Stimulated activated CD4-positive, alpha-beta T cell treated with anti-CD3 and anti-CD28 coated beads, Interleukin-2, amount 100 ng/mL, for 24 hours (primary cell): ENCODE data around the gene CYP2B6.
"Not testable (repeated sequence)": the region's sequence is repeated elsewhere in the genome, so short reads cannot be mapped to it uniquely, and the experiment has no call there.

Source experiments
- DNase-seq, 2 donors: peaks; one replicate each; pipeline ENCODE4 v3.0.0-alpha.2; 2020

CYP2B6 gene

GRCh38 chr19:40981591-40981990 lies 9.5 kb upstream of the CYP2B6 start:
- no peak for DNase-seq

GRCh38 chr19:40982594-40983101 lies 8.4 kb upstream of the CYP2B6 start:
- DNase-seq, result no peak

- DNase-seq, result no peak
Observed at GRCh38 chr19:40989453-40989852, 1.6 kb upstream of the CYP2B6 start.

GRCh38 chr19:40995355-40995754 lies 4.3 kb downstream of the CYP2B6 start:
- DNase-seq, result no peak

GRCh38 chr19:40999018-40999417 lies 7.9 kb downstream of the CYP2B6 start:
- DNase-seq, result not testable (repeated sequence)

GRCh38 chr19:41000310-41000737 lies 9.2 kb downstream of the CYP2B6 start:
- no peak for DNase-seq

- no peak for DNase-seq
Observed at GRCh38 chr19:41001243-41001971, 10.3 kb downstream of the CYP2B6 start.

GRCh38 chr19:41003656-41004055 lies 12.6 kb downstream of the CYP2B6 start:
- not testable (repeated sequence) for DNase-seq

- DNase-seq, result no peak
Observed at GRCh38 chr19:41009700-41010235, 18.7 kb downstream of the CYP2B6 start.

- no peak for DNase-seq
Observed at GRCh38 chr19:41013359-41013758, 22.3 kb downstream of the CYP2B6 start.

GRCh38 chr19:41014643-41015042 lies 23.6 kb downstream of the CYP2B6 start:
- DNase-seq, result no peak

GRCh38 chr19:41016488-41017071 lies 25.5 kb downstream of the CYP2B6 start:
- no peak for DNase-seq

- DNase-seq, result no peak
Observed at GRCh38 chr19:41018736-41019290, 27.7 kb downstream of the CYP2B6 start.

GRCh38 chr19:41019346-41019745 lies 28.3 kb downstream of the CYP2B6 start:
- no peak for DNase-seq

GRCh38 chr19:41023193-41023592 lies 32.1 kb downstream of the CYP2B6 start:
- DNase-seq, result no peak

GRCh38 chr19:41025411-41025810 lies 34.3 kb downstream of the CYP2B6 start:
- no peak for DNase-seq

- DNase-seq, result no peak
Observed at GRCh38 chr19:41025871-41026270, 34.8 kb downstream of the CYP2B6 start.

GRCh38 chr19:41027273-41027967 lies 36.3 kb downstream of the CYP2B6 start:
- DNase-seq, result no peak

GRCh38 chr19:41029524-41030432 lies 38.7 kb downstream of the CYP2B6 start:
- no peak for DNase-seq

GRCh38 chr19:41030651-41031050 lies 39.6 kb downstream of the CYP2B6 start:
- no peak for DNase-seq

GRCh38 chr19:41031916-41032315 lies 40.8 kb downstream of the CYP2B6 start:
- DNase-seq, result no peak

- not testable (repeated sequence) for DNase-seq
Observed at GRCh38 chr19:41033324-41033723, 42.2 kb downstream of the CYP2B6 start.
